Naive thymus-derived CD8-positive, alpha-beta T cell (primary cell): Measurements from ENCODE around the gene LRRK1. TPM values are rescaled to one million over a fixed set of nuclear protein-coding genes. Genes with fewer than 3 reads are reported as not detected.

Experiments used
- ATAC-seq, 2 donors: fragments of 150-1000 bp; cut with Tn5 transposase in 1 of 2; sonication (Bioruptor Pico), chemical (Tn5 transposase) in 1 of 2; 1 replicate in 1 of 2; 2 replicates in 1 of 2; pipeline ENCODE4 v1.10.0; 2021; ENCODE audit warnings: mild to moderate bottlenecking in 2 of 2, moderate library complexity in 2 of 2
- POLR2A ChIA-PET: fragments of 350-600 bp; sonication (Branson Sonifier 250); formaldehyde crosslinking; loops from one replicate; lab custom pipeline; 2021; ENCODE audit warnings: antibody characterized with exemption; lab: Charles Lee
- DNase-seq, 10 donors: peaks; one replicate each; pipeline versions ENCODE4 v3.0.0 to v3.0.0-alpha.2; 2020 to 2022
- H3K27ac Mint-ChIP-seq, 10 donors: one replicate each; pipeline ENCODE4 v1.8.0; 2020 to 2022; ENCODE audit warnings: mild to moderate bottlenecking in 10 of 10, mixed read lengths in 10 of 10, moderate library complexity in 4 of 10, inconsistent platforms in 1 of 10
- H3K27me3 Mint-ChIP-seq, 5 donors: one replicate each; pipeline ENCODE4 v1.8.0; 2021 to 2022; ENCODE audit warnings: mixed read lengths in 5 of 5
- H3K36me3 Mint-ChIP-seq, 3 donors: one replicate each; pipeline ENCODE4 v1.8.0; 2020 to 2022; ENCODE audit warnings: mixed read lengths in 3 of 3, mild to moderate bottlenecking in 2 of 3, inconsistent platforms in 1 of 3
- H3K4me1 Mint-ChIP-seq, 4 donors: one replicate each; pipeline ENCODE4 v1.8.0; 2021 to 2022; ENCODE audit warnings: mixed read lengths in 4 of 4
- H3K4me3 Mint-ChIP-seq, 10 donors: one replicate each; pipeline ENCODE4 v1.8.0; 2020 to 2022; ENCODE audit warnings: mild to moderate bottlenecking in 10 of 10, mixed read lengths in 10 of 10, moderate library complexity in 6 of 10, inconsistent platforms in 1 of 10
- H3K9me3 Mint-ChIP-seq, 9 donors: one replicate each; pipeline ENCODE4 v1.8.0; 2020 to 2022; ENCODE audit warnings: mixed read lengths in 9 of 9, mild to moderate bottlenecking in 3 of 9, inconsistent platforms in 1 of 9, moderate library complexity in 1 of 9
- polyA plus RNA-seq, 3 donors: library from polyadenylated mRNA; unstranded; fragments of 300-500 nt; fragmentation: Illumina TruSeq; gene quantifications; one replicate each; pipeline ENCODE4 v1.2.3, GENCODE V29; 2021
- total RNA-seq, 8 experiments: library from RNA in 2 of 8; stranded (reverse) in 2 of 8; gene quantifications; one replicate each; pipeline ENCODE4 v1.2.3 and lab custom pipeline; 2021 to 2026

The LRRK1 gene
- total and polyA plus RNA-seq, 5 experiments from 2014 or later = 0.78 to 2.7 TPM; not detected in 3

DNA sequence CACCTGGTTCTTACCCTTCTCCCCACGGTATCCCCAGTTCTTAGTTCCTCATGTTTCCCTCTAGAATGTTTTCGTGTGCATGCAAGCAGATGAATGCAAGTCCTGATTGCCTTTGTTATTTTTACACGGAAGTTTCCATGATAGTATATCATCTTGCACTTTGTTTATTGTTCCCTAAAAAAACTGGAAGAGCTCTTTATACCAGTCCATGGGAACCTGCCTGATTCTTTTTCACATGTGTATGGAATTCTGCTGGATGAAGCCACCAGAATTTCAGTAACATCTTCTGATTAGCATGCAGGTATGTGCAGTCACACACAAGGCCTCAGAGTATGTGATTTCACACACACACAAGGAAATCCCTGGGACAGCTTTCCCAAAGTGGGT lies 16.0 kb upstream of the LRRK1 start:
- H3K9me3 Mint-ChIP-seq = no peaks in the 10 kb centered on the region
- peaks cover 5 to 16% (median 8%) of the 10 kb centered on the region in 5 donors for H3K27me3 Mint-ChIP-seq
- ATAC-seq (no peak), DNase-seq (no peak)
- POLR2A ChIA-PET = no interaction called here
- H3K4me1 Mint-ChIP-seq = peaks cover 0 to 6% (median 2%) of the 10 kb centered on the region in 4 donors
- peak overlapping the region in 1 of 10 donors; percentile 0 for H3K27ac Mint-ChIP-seq
- no peak overlapping the region for H3K4me3 Mint-ChIP-seq
- H3K36me3 Mint-ChIP-seq = no peaks in the 10 kb centered on the region

DNA sequence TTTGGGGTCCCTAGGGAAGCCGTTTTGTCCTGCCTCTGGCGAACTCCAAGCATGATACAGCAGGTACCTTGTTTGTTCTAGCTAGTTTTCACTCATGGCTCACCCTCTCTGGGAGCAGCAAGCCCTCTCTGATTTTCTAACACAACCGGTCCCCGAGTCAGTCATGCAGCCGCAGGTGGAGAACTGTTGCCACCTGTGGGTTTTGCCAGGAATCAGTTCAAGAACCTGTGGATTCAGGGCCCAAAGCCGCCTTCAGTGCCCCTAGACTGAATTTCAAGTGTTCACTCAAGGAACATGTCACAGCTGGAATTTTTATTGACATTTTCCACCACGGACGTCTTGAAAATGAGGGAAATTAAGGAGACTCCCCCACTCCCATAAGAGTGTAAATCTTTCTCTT lies 13.3 kb upstream of the LRRK1 start:
- H3K9me3 Mint-ChIP-seq = no peaks in the 10 kb centered on the region
- DNase-seq (no peak), ATAC-seq (no peak)
- H3K27me3 Mint-ChIP-seq = peaks cover 5 to 25% (median 14%) of the 10 kb centered on the region in 5 donors
- POLR2A ChIA-PET = no interaction called here
- H3K4me3 Mint-ChIP-seq = no peak overlapping the region
- H3K27ac Mint-ChIP-seq = no peak overlapping the region
- peaks cover 0 to 2% (median 0%) of the 10 kb centered on the region in 3 donors for H3K36me3 Mint-ChIP-seq
- peaks cover 0 to 6% (median 2%) of the 10 kb centered on the region in 4 donors for H3K4me1 Mint-ChIP-seq

GRCh38 chr15:100908466-100908865 lies 10.7 kb upstream of the LRRK1 start:
- DNase-seq (no peak), ATAC-seq (no peak)
- H3K27me3 Mint-ChIP-seq = peaks cover 10 to 40% (median 32%) of the 10 kb centered on the region in 5 donors
- H3K4me1 Mint-ChIP-seq = no peaks in the 10 kb centered on the region
- POLR2A ChIA-PET = no interaction called here
- H3K36me3 Mint-ChIP-seq = peaks cover 0 to 3% (median 2%) of the 10 kb centered on the region in 3 donors
- H3K9me3 Mint-ChIP-seq = peaks cover 0 to 3% (median 0%) of the 10 kb centered on the region in 9 donors
- H3K4me3 Mint-ChIP-seq = no peak overlapping the region
- H3K27ac Mint-ChIP-seq = no peak overlapping the region

DNA sequence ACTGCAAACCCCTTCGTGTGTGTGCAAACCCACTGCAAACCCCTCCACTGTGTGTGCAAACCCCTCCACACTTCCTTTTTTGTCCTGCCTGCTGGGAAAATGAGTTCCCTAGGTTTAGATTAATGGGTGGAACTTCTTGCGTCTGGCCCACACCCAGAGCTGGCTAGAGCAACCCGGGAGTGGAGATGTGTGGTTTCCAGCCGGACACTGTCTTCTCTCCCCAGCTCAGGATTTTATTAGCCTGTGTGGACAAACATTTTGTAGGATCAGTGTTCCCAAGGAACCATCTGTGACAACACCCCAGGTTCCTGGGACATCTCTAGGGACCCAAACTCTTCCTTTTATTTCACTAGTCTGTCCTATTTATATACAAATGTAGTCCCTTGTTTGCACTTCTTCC lies 9.6 kb upstream of the LRRK1 start:
- H3K36me3 Mint-ChIP-seq = peaks cover 0 to 5% (median 2%) of the 10 kb centered on the region in 3 donors
- H3K27me3 Mint-ChIP-seq = peaks cover 16 to 51% (median 37%) of the 10 kb centered on the region in 5 donors
- H3K9me3 Mint-ChIP-seq = peaks cover 0 to 5% (median 0%) of the 10 kb centered on the region in 9 donors
- no peak overlapping the region for H3K4me3 Mint-ChIP-seq
- POLR2A ChIA-PET = no interaction called here
- H3K27ac Mint-ChIP-seq = no peak overlapping the region
- H3K4me1 Mint-ChIP-seq = no peaks in the 10 kb centered on the region
- ATAC-seq = no peak
- no peak for DNase-seq

DNA sequence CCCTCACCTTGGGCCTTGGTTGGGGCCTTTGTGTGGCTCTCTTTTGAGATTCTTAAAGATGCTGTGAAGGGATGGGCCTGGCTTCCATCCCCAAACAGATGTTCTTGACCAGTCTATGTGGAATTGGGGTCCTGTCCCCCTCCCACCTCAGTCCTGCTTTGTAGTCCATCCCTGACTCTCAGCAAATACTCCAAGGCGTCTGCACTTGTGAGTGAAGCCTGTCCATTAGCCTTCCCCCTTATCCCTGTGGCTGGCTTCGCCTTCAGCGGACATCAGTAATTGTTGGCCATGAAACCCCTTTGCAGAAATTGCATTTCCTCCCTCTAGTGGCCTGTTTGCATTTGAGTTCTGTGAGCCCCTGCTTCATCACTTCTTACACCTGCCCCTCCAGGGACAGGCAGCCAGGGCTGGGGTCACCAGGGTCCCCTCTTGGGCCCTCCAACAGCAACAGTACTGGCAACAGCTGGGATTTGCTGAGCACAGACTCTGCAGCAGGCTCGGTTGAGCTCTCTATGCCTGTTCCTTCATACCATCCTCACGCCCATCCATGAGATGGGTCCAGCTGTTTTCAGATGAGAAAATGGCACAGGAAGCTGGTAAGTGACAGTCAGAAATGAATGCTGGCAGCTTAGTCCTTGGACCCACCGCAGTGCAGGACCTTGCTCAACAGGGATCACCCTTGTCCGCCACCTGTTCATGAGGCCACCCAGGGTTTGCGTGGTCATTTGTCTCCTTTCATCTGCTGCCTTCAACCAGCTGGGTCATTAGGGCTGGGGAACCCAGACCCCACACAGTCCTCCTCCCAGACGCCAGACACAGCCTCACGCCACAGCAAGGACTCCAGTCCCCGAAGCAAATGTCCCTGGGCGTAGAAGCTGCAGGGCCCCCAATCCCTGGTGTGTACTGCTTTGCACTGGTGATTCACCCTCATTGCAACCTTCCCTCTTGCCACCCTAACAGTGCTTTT lies 8.9 kb upstream of the LRRK1 start:
- Mint-ChIP-seq H3K4me3 (no peak overlapping the region), H3K27ac (peak overlapping the region in 1 of 10 donors; percentile 43), H3K9me3 (peaks cover 0 to 5% (median 0%) of the 10 kb centered on the region in 9 donors), H3K36me3 (peaks cover 0 to 5% (median 2%) of the 10 kb centered on the region in 3 donors), H3K4me1 (no peaks in the 10 kb centered on the region), H3K27me3 (peaks cover 15 to 57% (median 36%) of the 10 kb centered on the region in 5 donors)
- POLR2A ChIA-PET = no interaction called here
- DNase-seq = no peak
- ATAC-seq = no peak

DNA sequence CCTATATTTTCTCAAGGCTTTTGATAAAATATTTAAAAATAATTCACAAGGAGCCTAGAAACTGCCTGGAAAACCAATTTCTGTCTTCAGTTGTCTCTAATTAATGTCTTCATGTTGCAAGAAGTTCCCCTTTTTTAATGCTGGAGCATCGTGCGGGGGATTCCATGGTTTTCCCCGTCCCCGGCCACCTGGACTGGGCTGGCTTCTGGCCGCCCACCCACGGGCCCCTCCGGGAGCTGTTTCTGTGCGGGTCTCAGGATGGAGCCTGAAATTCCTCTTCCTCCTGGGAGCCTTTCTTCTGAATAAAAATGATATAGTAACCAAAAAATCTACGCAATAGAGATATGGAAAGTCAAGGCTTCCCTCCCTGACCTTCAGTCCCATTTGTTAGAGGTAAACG lies 8.1 kb upstream of the LRRK1 start:
- DNase-seq = no peak
- ATAC-seq = no peak
- Mint-ChIP-seq H3K4me1 (no peaks in the 10 kb centered on the region), H3K4me3 (no peak overlapping the region), H3K36me3 (peaks cover 0 to 5% (median 2%) of the 10 kb centered on the region in 3 donors), H3K27me3 (peaks cover 15 to 60% (median 33%) of the 10 kb centered on the region in 5 donors), H3K9me3 (peaks cover 0 to 5% (median 0%) of the 10 kb centered on the region in 9 donors), H3K27ac (no peak overlapping the region)
- POLR2A ChIA-PET = no interaction called here

GRCh38 chr15:100913961-100914360 lies 5.2 kb upstream of the LRRK1 start:
- H3K36me3 Mint-ChIP-seq = peaks cover 0 to 5% (median 2%) of the 10 kb centered on the region in 3 donors

GRCh38 chr15:100914876-100915275 lies 4.3 kb upstream of the LRRK1 start:
- POLR2A ChIA-PET = no interaction called here
- peak overlapping the region in 1 of 10 donors; percentile 9 for H3K27ac Mint-ChIP-seq
- no peak overlapping the region for H3K4me3 Mint-ChIP-seq
- ATAC-seq (no peak), DNase-seq (no peak)
- peaks cover 0 to 5% (median under 1%) of the 10 kb centered on the region in 3 donors for H3K36me3 Mint-ChIP-seq
- H3K4me1 Mint-ChIP-seq = peaks cover 3 to 15% (median 9%) of the 10 kb centered on the region in 4 donors
- H3K9me3 Mint-ChIP-seq = peaks cover 0 to 5% (median 0%) of the 10 kb centered on the region in 9 donors
- H3K27me3 Mint-ChIP-seq = peaks cover 27 to 79% (median 39%) of the 10 kb centered on the region in 5 donors

More at GRCh38 chr15:100913961-100914360, 5.2 kb upstream of the LRRK1 start:
- Mint-ChIP-seq H3K4me1 (peaks cover 3 to 12% (median 8%) of the 10 kb centered on the region in 4 donors), H3K4me3 (no peak overlapping the region), H3K27me3 (peaks cover 27 to 83% (median 45%) of the 10 kb centered on the region in 5 donors), H3K9me3 (peaks cover 0 to 5% (median 0%) of the 10 kb centered on the region in 9 donors), H3K27ac (peak overlapping the region in 1 of 10 donors; percentile 22)
- DNase-seq = no peak
- POLR2A ChIA-PET = no interaction called here
- ATAC-seq = no peak

DNA sequence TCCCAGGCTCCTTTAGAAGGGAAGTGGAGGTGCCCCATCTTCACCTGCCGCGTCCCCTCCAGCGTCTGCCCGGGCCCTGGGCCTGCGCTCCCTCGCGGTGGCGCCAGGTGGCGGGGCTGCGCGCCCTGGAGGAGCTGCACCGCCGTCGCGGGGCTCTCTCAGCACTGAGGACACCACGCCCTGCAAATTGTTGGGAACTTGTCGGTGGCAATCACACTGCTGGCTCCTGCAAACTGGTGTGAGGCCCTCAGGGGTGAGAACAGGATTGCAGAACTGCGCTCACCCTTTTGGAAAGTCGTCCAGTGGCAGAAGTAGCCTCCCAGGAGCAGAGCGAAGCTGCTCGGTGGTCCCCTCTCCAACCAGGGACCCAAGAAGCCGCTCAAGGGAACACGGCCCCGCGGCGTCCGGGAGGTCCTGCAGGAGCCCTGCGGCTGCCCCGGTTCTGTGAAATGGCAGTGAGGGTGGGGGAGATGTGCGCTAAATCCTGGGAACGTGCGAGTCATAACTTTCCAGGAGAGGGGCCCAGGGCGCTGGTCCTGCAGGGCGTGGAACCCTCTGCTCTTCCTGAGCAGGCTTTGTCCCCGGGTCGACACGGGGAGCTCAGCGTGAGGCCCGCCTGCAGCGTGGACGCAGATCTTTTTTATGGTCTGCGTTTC lies 995 bp upstream of the LRRK1 start:
- H3K36me3 Mint-ChIP-seq = peaks cover 0 to 5% (median 0%) of the 10 kb centered on the region in 3 donors
- H3K27ac Mint-ChIP-seq = peak overlapping the region in 1 of 10 donors; percentile 18
- DNase-seq (peak; percentile 16 to 73 (median 60)), ATAC-seq (peak; percentile 93)
- peak overlapping the region; percentile 65 to 88 (median 80) for H3K4me3 Mint-ChIP-seq
- peaks cover 6 to 48% (median 18%) of the 10 kb centered on the region in 4 donors for H3K4me1 Mint-ChIP-seq
- POLR2A ChIA-PET = interaction anchor here (1.8 kb wide), 1 partner anchor 89 kb away, joined by 5 read pairs; no protein-coding TSS in a partner anchor
- peaks cover 0 to 5% (median 0%) of the 10 kb centered on the region in 9 donors for H3K9me3 Mint-ChIP-seq
- peaks cover 41 to 83% (median 52%) of the 10 kb centered on the region in 5 donors for H3K27me3 Mint-ChIP-seq

DNA sequence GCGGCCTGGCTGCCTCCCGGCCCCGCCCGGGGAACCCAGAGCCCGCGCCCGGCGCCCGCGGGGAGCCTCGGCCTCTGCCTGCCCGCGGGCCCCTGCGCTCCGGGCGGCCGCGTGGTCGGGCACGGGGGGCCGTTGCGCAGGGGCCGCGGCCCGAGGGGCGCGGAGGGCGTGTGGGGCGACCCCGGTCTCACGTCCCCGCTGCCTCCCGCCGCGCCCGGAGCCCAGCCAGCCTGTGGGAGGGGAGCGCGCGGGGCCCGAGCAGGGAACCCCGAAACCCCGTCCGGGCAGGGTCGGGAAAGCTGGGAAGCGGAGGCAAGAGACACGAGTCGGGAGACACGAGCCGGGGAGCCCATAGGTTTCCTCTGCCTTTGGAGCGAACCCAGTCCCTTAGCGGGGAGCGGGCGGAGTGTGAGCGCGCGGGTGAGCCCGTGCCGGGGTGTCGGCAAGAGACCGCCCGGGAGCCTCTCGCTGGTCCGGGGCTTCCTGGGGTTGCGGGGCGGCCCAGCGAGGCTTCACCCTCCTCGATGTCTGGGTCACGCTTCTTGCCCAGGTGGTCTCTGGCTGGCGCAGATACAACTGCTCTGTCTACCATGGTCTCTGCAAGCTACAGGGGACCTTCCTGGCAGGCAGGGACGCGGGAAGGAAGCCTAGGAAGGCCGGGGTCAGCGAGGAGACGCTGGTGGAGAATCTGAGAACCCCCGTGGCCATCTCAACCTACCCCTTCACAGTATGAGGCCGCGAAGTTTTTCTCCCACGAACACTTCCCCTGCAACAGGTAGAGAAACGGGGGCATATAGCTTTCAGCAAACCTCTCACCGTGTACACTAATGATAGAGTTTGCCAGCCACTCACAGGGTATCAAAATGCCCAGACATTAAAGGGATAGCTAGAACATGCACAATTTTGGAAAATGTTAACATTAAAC lies 586 bp downstream of the LRRK1 start:
- H3K4me3 Mint-ChIP-seq = peak overlapping the region; percentile 26 to 81 (median 64)
- peak overlapping the region in 1 of 10 donors; percentile 34 for H3K27ac Mint-ChIP-seq
- H3K27me3 Mint-ChIP-seq = peaks cover 35 to 83% (median 46%) of the 10 kb centered on the region in 5 donors
- peak in 2 of 10 donors; percentile 6 to 54 for DNase-seq
- POLR2A ChIA-PET = no interaction called here
- H3K4me1 Mint-ChIP-seq = peaks cover 6 to 51% (median 18%) of the 10 kb centered on the region in 4 donors
- no peaks in the 10 kb centered on the region for H3K9me3 Mint-ChIP-seq
- H3K36me3 Mint-ChIP-seq = no peaks in the 10 kb centered on the region
- ATAC-seq = peak; percentile 26 to 29

- peak in 1 of 10 donors; percentile 14 for DNase-seq
- no peak for ATAC-seq
- POLR2A ChIA-PET = no interaction called here
- no peaks in the 10 kb centered on the region for H3K9me3 Mint-ChIP-seq
- H3K27me3 Mint-ChIP-seq = peaks cover 34 to 78% (median 49%) of the 10 kb centered on the region in 5 donors
- no peaks in the 10 kb centered on the region for H3K36me3 Mint-ChIP-seq
- H3K27ac Mint-ChIP-seq = no peak overlapping the region
- peaks cover 6 to 51% (median 18%) of the 10 kb centered on the region in 4 donors for H3K4me1 Mint-ChIP-seq
- peak overlapping the region in 9 of 10 donors; percentile 22 to 81 (median 64) for H3K4me3 Mint-ChIP-seq
Measured at GRCh38 chr15:100920516-100921135, 1.5 kb downstream of the LRRK1 start.
